Karpas-422 (cell line): ENCODE measurements around the gene OR51T1. TPM values are rescaled to one million over a fixed set of nuclear protein-coding genes. Genes with fewer than 3 reads are reported as not detected.

Experiments used
- DNase-seq: peaks from one replicate; pipeline ENCODE4 v3.0.0-alpha.2; 2015
- H2AFZ ChIP-seq: fragments of 200-600 bp; sonication (generic); 2 replicates; pipeline ENCODE4 v1.6.1; 2014; ENCODE audit warnings: antibody characterized with exemption, low read length, mixed read lengths
- H3K27ac ChIP-seq: fragments of 200-600 bp; sonication (generic); 2 replicates; pipeline ENCODE4 v1.5.1; 2014; ENCODE audit warnings: mild to moderate bottlenecking, low read length, moderate library complexity
- H3K27me3 ChIP-seq: fragments of 200-600 bp; sonication (generic); 2 replicates; pipeline ENCODE4 v1.6.1; 2014; ENCODE audit warnings: low read length, mixed read lengths
- H3K36me3 ChIP-seq: fragments of 200-600 bp; sonication (generic); 2 replicates; pipeline ENCODE4 v1.6.1; 2014; ENCODE audit warnings: low read length, mixed read lengths; ENCODE audit not compliant: insufficient read depth
- H3K4me1 ChIP-seq: fragments of 200-600 bp; sonication (generic); 2 replicates; pipeline ENCODE4 v1.6.1; 2014; ENCODE audit warnings: mild to moderate bottlenecking, low read length, mixed read lengths
- H3K4me2 ChIP-seq: fragments of 200-600 bp; sonication (generic); 2 replicates; pipeline ENCODE4 v1.6.1; 2014; ENCODE audit warnings: low read length, low read depth, mild to moderate bottlenecking; ENCODE audit not compliant: poor library complexity, severe bottlenecking
- H3K4me3 ChIP-seq: fragments of 200-600 bp; sonication (generic); 2 replicates; pipeline ENCODE4 v1.5.1; 2014; ENCODE audit warnings: mild to moderate bottlenecking, antibody characterized with exemption, low read length, mixed read lengths
- H3K79me2 ChIP-seq: fragments of 200-600 bp; sonication (generic); 2 replicates; pipeline ENCODE4 v1.6.1; 2014; ENCODE audit warnings: mild to moderate bottlenecking, low read length, mixed read lengths
- H3K9ac ChIP-seq: fragments of 200-600 bp; sonication (generic); 2 replicates; pipeline ENCODE4 v1.6.0; 2014; ENCODE audit warnings: low read length
- H3K9me2 ChIP-seq: fragments of 200-600 bp; sonication (generic), shearing (Covaris generic); replicated peaks from 2 replicates; pipeline ENCODE4 v1.6.0; 2014; ENCODE audit warnings: mild to moderate bottlenecking, low read length, moderate library complexity; ENCODE audit not compliant: insufficient read depth
- H3K9me3 ChIP-seq: fragments of 300-700, 200-600 bp; sonication (generic); 2 replicates; pipeline ENCODE4 v1.6.1; 2014; ENCODE audit warnings: low read length, mixed read lengths
- H4K20me1 ChIP-seq: fragments of 200-600 bp; sonication (generic); 2 replicates; pipeline ENCODE4 v1.6.1; 2014; ENCODE audit warnings: mild to moderate bottlenecking, antibody characterized with exemption, low read length, low read depth; ENCODE audit not compliant: insufficient read depth
- total RNA-seq: library from RNA; depleted of rRNA; stranded (reverse); fragments of >200 nt; shearing (Covaris generic); gene quantifications from 2 replicates; pipeline ENCODE4 v1.2.3, GENCODE V29; 2014; ENCODE audit warnings: low replicate concordance

The OR51T1 gene
- total RNA-seq, 1 experiment from 2014 or later = not detected

DNA sequence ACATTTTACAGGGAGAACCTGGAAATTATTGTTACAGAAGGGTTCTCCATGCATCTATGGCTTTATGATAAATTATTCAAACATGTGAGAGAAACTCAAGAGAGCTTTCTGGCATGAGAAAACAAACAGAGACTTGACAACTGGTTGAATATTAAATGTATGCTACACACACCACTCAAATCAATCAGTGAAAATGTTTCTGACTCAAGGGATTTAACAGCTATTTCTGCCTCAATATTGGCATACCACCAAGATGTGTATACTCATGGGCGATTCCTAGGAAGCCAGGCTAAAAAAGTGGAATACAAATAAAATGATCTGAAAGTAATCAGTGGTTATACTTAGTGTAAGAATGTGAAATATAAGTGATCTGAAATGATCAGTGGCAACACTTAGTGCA is 15.8 kb upstream of the OR51T1 start:
- H3K27me3 ChIP-seq = no peaks in the 10 kb centered on the region
- H2AFZ ChIP-seq = no peak overlapping the region
- H3K9ac ChIP-seq = no peak overlapping the region
- no peaks in the 10 kb centered on the region for H3K9me2 ChIP-seq
- H3K4me3 ChIP-seq = no peak overlapping the region
- no peaks in the 10 kb centered on the region for H3K79me2 ChIP-seq
- no peaks in the 10 kb centered on the region for H3K4me1 ChIP-seq
- H4K20me1 ChIP-seq = no peaks in the 10 kb centered on the region
- H3K9me3 ChIP-seq = no peaks in the 10 kb centered on the region
- DNase-seq = no peak
- H3K4me2 ChIP-seq = no peak overlapping the region
- H3K36me3 ChIP-seq = no peaks in the 10 kb centered on the region
- no peak overlapping the region for H3K27ac ChIP-seq

DNA sequence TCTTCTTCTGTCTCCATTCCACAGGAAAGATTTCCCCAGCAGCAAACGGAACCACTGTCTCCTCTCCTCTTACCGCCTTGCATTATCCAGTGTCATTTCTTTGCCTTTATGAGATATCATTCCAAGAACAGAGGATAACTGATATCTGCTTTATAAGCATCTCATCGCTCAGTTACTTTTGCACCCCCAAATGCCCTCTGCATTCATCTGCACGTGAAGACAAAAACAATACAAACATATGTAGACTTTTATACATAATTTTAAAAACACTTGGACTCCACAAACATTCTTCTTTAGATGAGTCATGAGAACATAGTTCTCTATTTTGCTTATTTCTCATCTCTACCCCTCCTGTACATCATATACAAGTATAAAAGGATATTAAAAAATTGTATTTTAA is 512 bp upstream of the OR51T1 start:
- no peaks in the 10 kb centered on the region for H3K4me1 ChIP-seq
- no peak overlapping the region for H3K27ac ChIP-seq
- H3K9me3 ChIP-seq = no peaks in the 10 kb centered on the region
- no peak overlapping the region for H3K4me3 ChIP-seq
- H3K9me2 ChIP-seq = no peaks in the 10 kb centered on the region
- H3K79me2 ChIP-seq = no peaks in the 10 kb centered on the region
- no peaks in the 10 kb centered on the region for H3K36me3 ChIP-seq
- H2AFZ ChIP-seq = no peak overlapping the region
- no peak overlapping the region for H3K9ac ChIP-seq
- no peaks in the 10 kb centered on the region for H4K20me1 ChIP-seq
- no peak for DNase-seq
- no peaks in the 10 kb centered on the region for H3K27me3 ChIP-seq
- no peak overlapping the region for H3K4me2 ChIP-seq

DNA sequence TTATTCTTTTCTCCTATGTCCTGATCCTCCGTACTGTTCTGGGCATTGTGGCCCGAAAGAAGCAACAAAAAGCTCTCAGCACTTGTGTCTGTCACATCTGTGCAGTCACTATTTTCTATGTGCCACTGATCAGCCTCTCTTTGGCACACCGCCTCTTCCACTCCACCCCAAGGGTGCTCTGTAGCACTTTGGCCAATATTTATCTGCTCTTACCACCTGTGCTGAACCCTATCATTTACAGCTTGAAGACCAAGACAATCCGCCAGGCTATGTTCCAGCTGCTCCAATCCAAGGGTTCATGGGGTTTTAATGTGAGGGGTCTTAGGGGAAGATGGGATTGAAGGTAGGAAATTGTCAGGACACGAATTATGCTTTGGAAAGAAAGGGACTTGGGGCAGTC is 843 bp downstream of the OR51T1 start:
- H3K4me2 ChIP-seq = no peak overlapping the region
- H3K36me3 ChIP-seq = no peaks in the 10 kb centered on the region
- no peaks in the 10 kb centered on the region for H3K27me3 ChIP-seq
- H3K9ac ChIP-seq = no peak overlapping the region
- H3K4me1 ChIP-seq = no peaks in the 10 kb centered on the region
- no peak for DNase-seq
- H3K4me3 ChIP-seq = no peak overlapping the region
- no peaks in the 10 kb centered on the region for H3K79me2 ChIP-seq
- H4K20me1 ChIP-seq = no peaks in the 10 kb centered on the region
- no peaks in the 10 kb centered on the region for H3K9me2 ChIP-seq
- no peaks in the 10 kb centered on the region for H3K9me3 ChIP-seq
- no peak overlapping the region for H3K27ac ChIP-seq
- no peak overlapping the region for H2AFZ ChIP-seq

DNA sequence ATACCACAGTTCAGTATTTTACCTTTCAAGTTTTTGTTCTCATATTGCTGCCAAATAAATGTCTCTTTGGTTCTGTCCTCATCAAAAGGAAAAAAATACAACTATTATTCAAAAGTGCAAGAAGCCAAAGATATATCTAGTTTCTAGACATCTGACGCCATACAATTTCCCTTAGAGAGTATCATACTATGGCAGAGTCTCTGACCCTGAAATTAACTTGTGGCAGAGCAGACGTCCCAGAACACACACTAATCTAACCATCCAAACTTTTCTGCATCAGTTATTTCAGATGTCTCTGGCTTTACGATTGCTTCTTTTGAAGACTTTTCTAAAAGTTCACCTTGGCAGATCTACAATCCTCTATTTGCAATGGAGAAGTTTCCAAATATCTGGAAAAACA is 2.7 kb downstream of the OR51T1 start:
- Histone ChIP-seq H3K79me2 (no peaks in the 10 kb centered on the region), H3K9me2 (no peaks in the 10 kb centered on the region), H3K27me3 (no peaks in the 10 kb centered on the region), H3K9me3 (no peaks in the 10 kb centered on the region), H3K4me1 (no peaks in the 10 kb centered on the region), H3K4me2 (no peak overlapping the region), H4K20me1 (no peaks in the 10 kb centered on the region), H3K4me3 (no peak overlapping the region), H2AFZ (no peak overlapping the region), H3K36me3 (no peaks in the 10 kb centered on the region), H3K9ac (no peak overlapping the region), H3K27ac (no peak overlapping the region)
- no peak for DNase-seq

DNA sequence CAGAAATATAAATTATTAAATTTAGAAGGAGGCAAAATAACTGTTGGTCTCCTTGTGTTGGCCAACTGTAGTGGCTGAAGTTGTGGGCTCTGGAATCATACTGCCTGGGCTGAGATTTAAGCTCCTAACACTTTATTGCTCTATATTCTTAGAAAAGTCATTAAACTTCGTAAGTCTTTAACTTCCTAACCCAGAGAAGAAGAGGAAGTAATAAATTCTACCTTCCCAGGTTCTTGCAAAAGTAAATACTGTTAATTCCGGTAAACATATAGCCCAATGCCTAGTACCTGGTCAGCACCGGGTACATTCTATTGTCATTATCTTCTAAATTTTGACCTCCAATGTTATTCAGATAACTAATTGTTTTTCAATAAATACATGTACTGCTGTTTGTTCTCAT is 4.5 kb downstream of the OR51T1 start:
- Histone ChIP-seq H3K4me1 (no peaks in the 10 kb centered on the region), H3K79me2 (no peaks in the 10 kb centered on the region), H3K9me2 (no peaks in the 10 kb centered on the region), H2AFZ (no peak overlapping the region), H3K4me2 (no peak overlapping the region), H3K36me3 (no peaks in the 10 kb centered on the region), H3K9me3 (no peaks in the 10 kb centered on the region), H3K4me3 (no peak overlapping the region), H3K27ac (no peak overlapping the region), H4K20me1 (no peaks in the 10 kb centered on the region), H3K27me3 (no peaks in the 10 kb centered on the region), H3K9ac (no peak overlapping the region)
- DNase-seq = no peak

DNA sequence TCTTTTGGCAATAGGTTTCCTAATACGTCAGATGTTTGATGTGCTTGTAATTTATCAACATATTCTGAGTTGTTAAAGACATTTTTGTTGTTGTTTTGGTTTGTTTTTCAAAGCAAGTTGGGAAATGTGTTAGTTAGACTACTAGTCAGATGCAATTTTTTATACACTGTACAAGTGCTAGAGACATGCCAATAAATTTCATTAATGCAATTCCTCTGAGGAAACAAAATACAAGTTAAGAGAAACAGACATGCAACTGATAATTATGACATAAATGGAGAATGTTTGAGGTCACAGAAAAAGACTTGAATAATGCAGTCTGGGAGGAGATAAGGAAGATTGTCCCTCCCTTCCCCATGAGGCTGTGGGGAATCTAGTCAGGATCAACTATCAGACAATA is 5.9 kb downstream of the OR51T1 start:
- no peaks in the 10 kb centered on the region for H4K20me1 ChIP-seq
- no peaks in the 10 kb centered on the region for H3K4me1 ChIP-seq
- no peaks in the 10 kb centered on the region for H3K79me2 ChIP-seq
- no peak overlapping the region for H3K27ac ChIP-seq
- H3K27me3 ChIP-seq = no peaks in the 10 kb centered on the region
- H3K4me2 ChIP-seq = no peak overlapping the region
- H3K9me3 ChIP-seq = no peaks in the 10 kb centered on the region
- H3K9ac ChIP-seq = no peak overlapping the region
- H3K4me3 ChIP-seq = no peak overlapping the region
- H3K9me2 ChIP-seq = no peaks in the 10 kb centered on the region
- DNase-seq = no peak
- no peaks in the 10 kb centered on the region for H3K36me3 ChIP-seq
- no peak overlapping the region for H2AFZ ChIP-seq

DNA sequence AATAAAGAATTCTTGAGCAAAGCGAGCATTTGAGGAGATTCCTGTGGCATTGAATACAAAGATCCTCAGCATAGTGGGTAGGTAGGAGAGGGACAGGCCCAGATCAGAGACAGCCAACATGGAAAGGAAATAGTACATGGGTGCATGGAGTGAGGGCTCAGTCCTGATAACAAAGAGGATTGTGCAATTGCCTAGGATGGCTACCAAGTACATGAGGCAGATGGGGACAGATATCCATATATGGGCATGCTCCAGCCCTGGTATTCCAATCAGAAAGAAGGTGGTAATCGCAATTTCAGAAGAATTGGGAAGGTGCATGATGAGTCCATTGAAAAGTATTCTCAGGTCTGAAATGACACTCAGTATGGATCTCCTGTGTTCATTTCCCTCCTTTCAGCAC is 8.6 kb downstream of the OR51T1 start:
- Histone ChIP-seq H3K27ac (no peak overlapping the region), H3K4me2 (no peak overlapping the region), H3K4me3 (no peak overlapping the region), H4K20me1 (no peaks in the 10 kb centered on the region), H2AFZ (no peak overlapping the region), H3K9ac (no peak overlapping the region), H3K9me2 (no peaks in the 10 kb centered on the region), H3K9me3 (no peaks in the 10 kb centered on the region), H3K79me2 (no peaks in the 10 kb centered on the region), H3K27me3 (no peaks in the 10 kb centered on the region), H3K36me3 (no peaks in the 10 kb centered on the region), H3K4me1 (no peaks in the 10 kb centered on the region)
- no peak for DNase-seq

DNA sequence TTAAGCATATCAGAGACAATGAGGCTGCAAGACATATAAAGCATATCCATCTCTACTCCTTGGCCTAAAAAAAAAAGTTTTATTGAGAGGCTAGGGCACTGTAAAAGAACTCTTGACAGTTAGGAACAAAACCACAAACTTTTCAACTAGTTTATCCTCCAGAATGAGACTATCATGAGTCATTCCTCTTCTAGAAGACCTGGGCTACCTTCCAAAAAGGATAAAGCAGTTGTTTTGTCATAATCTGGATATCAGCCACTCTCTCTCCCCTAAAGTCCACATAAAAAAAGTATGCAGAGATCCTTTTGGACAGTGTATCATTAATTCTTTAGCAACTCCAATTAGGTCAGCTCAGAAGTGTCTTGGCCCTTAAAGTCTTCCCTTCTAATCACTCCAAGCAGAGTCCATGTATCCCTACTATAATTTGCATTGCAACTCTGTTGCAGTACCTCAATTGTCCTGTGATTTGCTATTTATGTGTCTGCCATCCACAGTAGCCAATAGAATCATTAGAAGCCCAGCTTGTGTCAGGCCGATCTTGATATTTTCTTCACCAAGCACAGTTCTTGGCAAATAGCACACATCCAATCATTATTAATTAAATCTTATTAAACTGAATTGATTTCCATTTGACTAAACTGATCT is 10.4 kb downstream of the OR51T1 start:
- H3K4me1 ChIP-seq = no peaks in the 10 kb centered on the region
- H3K4me2 ChIP-seq = no peak overlapping the region
- H3K4me3 ChIP-seq = no peak overlapping the region
- H3K9me3 ChIP-seq = no peaks in the 10 kb centered on the region
- no peaks in the 10 kb centered on the region for H3K36me3 ChIP-seq
- DNase-seq = no peak
- no peaks in the 10 kb centered on the region for H4K20me1 ChIP-seq
- no peak overlapping the region for H2AFZ ChIP-seq
- H3K79me2 ChIP-seq = no peaks in the 10 kb centered on the region
- H3K27ac ChIP-seq = no peak overlapping the region
- no peaks in the 10 kb centered on the region for H3K27me3 ChIP-seq
- no peaks in the 10 kb centered on the region for H3K9me2 ChIP-seq
- H3K9ac ChIP-seq = no peak overlapping the region

DNA sequence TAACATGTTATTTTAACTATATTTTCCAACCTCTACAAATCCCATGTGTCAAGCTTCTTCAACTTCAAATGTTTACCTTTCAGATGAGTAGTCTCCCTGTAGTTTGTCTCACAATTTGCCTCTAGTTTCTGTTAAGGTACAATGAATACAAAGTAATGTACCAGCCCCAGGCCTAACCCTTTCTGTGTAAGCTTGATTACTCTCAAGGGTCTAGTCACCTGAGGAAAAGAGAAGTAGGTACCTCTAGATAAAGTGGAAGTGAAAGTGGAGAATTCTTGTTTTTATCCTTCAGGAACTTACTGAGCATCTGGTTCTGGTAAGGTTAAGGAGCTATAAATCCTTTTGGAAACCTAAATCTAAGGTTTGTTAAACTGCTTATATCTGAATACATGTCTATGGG is 21.8 kb downstream of the OR51T1 start, which contains the start of gene OR51A7:
Gene OR51A7, plus strand, starts transcription at position 300 of the 400 bp plus-strand sequence. CDS start 3,587 bp downstream, outside the sequence.
- no peaks in the 10 kb centered on the region for H3K36me3 ChIP-seq
- no peaks in the 10 kb centered on the region for H3K27me3 ChIP-seq
- no peaks in the 10 kb centered on the region for H3K9me3 ChIP-seq
- no peak within 1 kb of the TSS for H3K4me2 ChIP-seq
- no peak within 1 kb of the TSS for H3K9ac ChIP-seq
- no peaks in the 10 kb centered on the region for H3K79me2 ChIP-seq
- H3K27ac ChIP-seq = no peak within 1 kb of the TSS
- H3K4me3 ChIP-seq = no peak within 1 kb of the TSS
- H3K9me2 ChIP-seq = no peaks in the 10 kb centered on the region
- no peaks in the 10 kb centered on the region for H4K20me1 ChIP-seq
- H3K4me1 ChIP-seq = peaks cover 8% of the 10 kb centered on the region
- no peak within 1 kb of the TSS for H2AFZ ChIP-seq
- DNase-seq = peak; percentile 68
